Measurements from ENCODE around the gene RHOD.

DNA sequence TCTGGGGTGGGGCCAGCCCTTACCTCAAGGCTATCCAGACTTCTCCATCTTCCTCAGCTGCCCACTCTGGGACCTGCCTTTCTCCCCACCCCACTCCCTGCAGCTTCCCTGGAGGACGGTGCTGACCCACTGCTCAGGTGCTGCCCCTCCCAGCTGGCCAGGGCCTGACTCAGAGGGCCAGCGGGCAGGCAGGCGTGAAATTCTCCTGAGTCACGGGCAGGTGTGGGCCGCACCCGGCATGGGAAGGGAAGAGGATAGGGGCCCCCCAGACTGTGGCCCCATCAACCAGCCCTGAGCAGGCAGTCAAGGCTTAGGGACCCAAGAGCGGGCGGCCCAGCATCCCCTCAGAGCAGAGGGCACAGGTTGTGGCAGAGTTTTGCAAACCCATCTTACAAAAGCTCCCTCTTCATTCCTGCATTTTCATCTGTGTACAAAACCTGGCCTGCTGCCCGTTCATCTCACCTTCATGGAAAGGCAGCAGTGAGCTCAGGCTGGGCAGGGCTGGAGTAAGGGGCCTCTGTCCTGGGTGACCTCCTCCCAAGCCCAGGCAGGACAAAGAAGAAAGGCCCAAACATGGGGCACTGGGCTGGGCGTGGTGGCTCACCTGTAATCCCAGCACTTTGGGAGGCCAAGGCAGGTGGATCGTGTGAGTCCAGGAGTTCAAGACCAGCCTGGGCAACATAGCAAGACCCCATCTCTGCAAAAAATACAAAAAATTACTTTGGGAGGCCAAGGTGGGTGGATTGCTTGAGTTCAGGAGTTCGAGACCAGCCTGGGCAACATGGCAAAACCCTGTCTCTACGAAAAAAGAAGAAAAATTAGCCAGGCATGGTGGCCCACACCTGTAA, 6.1 kb downstream of the RHOD start:
- TF ChIP-seq, protein P1, sequence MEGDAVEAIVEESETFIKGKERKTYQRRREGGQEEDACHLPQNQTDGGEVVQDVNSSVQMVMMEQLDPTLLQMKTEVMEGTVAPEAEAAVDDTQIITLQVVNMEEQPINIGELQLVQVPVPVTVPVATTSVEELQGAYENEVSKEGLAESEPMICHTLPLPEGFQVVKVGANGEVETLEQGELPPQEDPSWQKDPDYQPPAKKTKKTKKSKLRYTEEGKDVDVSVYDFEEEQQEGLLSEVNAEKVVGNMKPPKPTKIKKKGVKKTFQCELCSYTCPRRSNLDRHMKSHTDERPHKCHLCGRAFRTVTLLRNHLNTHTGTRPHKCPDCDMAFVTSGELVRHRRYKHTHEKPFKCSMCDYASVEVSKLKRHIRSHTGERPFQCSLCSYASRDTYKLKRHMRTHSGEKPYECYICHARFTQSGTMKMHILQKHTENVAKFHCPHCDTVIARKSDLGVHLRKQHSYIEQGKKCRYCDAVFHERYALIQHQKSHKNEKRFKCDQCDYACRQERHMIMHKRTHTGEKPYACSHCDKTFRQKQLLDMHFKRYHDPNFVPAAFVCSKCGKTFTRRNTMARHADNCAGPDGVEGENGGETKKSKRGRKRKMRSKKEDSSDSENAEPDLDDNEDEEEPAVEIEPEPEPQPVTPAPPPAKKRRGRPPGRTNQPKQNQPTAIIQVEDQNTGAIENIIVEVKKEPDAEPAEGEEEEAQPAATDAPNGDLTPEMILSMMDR (IDR thresholded peaks at IDR 0.05; ENCODE audit: insufficient read depth, low read length, poor library complexity, severe bottlenecking), result no peak
- no peak for TF ChIP-seq EZH2phosphoT487 (conservative IDR thresholded peaks at IDR 0.05; ENCODE audit: low read length)

All from SU-DHL-6 (cell line).